Measurements from ENCODE around the gene FOXN4.

FOXN4 gene

DNA sequence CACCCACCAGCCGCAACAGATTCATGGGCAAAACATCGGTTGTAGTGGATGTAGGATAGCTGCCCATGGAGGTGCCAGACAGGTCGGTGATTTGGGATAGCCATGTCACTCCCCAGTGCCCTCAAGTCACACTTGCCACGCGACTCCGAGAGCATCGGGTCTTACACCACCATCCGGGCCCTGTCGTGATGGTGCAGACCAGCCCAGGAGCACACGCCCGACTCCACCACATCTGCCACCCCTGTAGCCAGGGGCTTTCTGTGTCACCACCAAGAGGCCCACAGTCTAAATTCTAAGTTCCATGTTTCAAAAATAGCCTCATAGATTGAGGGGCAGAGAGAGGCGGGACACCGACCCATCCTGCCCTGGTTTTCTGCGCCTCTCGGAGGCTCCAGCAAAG, 18.0 kb downstream of the FOXN4 start:
- no peak for DNase-seq (ENCODE audit: extremely low read depth, low read depth)
- no peak overlapping the region for H3K4me3 ChIP-seq (replicated peaks; ENCODE audit: low read depth, low read length)
- TF ChIP-seq, protein P1, sequence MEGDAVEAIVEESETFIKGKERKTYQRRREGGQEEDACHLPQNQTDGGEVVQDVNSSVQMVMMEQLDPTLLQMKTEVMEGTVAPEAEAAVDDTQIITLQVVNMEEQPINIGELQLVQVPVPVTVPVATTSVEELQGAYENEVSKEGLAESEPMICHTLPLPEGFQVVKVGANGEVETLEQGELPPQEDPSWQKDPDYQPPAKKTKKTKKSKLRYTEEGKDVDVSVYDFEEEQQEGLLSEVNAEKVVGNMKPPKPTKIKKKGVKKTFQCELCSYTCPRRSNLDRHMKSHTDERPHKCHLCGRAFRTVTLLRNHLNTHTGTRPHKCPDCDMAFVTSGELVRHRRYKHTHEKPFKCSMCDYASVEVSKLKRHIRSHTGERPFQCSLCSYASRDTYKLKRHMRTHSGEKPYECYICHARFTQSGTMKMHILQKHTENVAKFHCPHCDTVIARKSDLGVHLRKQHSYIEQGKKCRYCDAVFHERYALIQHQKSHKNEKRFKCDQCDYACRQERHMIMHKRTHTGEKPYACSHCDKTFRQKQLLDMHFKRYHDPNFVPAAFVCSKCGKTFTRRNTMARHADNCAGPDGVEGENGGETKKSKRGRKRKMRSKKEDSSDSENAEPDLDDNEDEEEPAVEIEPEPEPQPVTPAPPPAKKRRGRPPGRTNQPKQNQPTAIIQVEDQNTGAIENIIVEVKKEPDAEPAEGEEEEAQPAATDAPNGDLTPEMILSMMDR (IDR thresholded peaks at IDR 0.05; ENCODE audit: low read depth, low read length, missing control alignments), result no peak

DNA sequence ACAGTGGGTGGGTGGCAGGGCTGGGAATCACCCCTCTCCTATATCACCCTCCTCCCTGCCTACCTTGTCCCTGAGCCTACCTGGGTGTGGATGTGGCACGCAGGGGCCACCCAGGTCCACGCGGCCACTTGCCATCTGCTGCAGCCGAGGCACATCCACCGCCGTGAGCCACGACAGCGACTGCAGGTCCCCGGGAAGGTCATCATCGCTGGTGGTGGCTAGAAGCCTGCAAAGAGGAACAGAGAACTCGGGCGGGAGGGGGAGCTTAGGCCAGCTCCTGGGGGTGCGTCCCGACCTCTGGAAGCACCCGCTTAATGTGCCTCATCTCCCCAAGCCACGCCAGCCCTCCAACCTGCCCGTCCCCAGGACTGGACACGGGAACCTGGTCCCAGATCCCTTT, 19.0 kb downstream of the FOXN4 start:
- no peak for DNase-seq (ENCODE audit: extremely low read depth, low read depth)
- H3K4me3 ChIP-seq (replicated peaks; ENCODE audit: low read depth, low read length), result no peak overlapping the region
- TF ChIP-seq, protein P1 (IDR thresholded peaks at IDR 0.05; ENCODE audit: low read depth, low read length, missing control alignments), result no peak

DNA sequence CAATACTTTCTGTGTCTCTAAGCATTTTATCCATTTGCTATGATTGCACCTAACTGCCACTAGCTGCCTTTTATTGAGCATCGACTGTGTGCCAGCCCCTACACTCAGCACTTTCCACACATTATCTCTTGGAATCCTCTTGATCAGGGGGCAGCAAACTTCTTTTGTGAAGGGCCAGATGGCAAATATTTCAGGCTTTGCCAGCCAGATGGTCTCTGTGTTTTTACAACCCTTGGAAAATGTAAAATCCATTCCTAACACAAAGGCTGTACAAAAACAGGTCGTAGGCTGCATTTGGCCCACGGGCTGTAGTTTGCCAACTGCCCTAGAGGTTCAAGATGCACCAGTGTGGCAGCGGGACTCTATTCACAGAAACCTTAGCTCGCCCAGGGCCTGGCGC, 19.5 kb downstream of the FOXN4 start:
- H3K4me3 ChIP-seq (replicated peaks; ENCODE audit: low read depth, low read length), result no peak overlapping the region
- TF ChIP-seq, protein P1 (IDR thresholded peaks at IDR 0.05; ENCODE audit: low read depth, low read length, missing control alignments), result no peak
- no peak for DNase-seq (ENCODE audit: extremely low read depth, low read depth)

DNA sequence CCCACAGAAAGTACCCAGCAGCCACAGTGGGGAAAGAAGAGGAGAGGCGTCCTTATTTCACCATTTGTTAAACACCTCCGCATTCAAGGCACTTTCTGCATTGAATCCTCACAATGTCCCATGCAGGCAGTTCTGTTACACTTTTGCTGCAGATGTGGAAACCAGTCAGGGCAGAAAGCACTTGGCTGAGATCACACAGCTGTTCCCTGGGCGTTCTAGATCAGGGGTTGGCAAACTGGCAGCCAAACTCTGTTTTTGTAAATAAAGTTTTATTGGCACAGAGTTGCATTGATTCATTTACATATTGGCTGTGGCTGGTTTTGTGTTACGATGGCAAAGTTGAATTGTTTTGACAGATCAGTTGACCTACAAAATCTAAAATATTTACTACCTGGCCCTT, 20.1 kb downstream of the FOXN4 start:
- no peak for DNase-seq (ENCODE audit: extremely low read depth, low read depth)
- TF ChIP-seq, protein P1 (IDR thresholded peaks at IDR 0.05; ENCODE audit: low read depth, low read length, missing control alignments), result no peak

DNA sequence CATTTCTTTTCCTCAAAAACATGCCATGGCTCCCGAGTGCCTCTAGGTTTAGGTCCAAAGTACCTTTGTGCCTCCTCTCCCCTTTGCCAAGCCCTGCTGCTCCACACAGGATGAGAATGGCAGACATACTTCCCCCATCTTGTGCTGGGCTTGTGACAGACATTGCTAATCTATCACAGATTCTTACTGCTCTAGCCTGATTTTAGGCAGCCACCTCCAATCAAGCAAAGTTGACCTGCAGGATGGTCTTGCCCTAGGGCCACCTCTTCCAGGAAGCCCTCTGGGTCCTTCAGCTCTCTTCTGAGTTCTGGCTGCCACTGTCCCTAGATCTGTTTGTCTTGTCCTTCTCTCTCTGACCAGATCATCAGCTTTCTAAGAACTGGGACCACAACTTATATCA, 20.5 kb downstream of the FOXN4 start:
- no peak for DNase-seq (ENCODE audit: extremely low read depth, low read depth)
- no peak overlapping the region for H3K4me3 ChIP-seq (replicated peaks; ENCODE audit: low read depth, low read length)

More for the DNA sequence above, 20.1 kb downstream of the FOXN4 start:
- H3K4me3 ChIP-seq (replicated peaks; ENCODE audit: low read depth, low read length), result no peak overlapping the region

DNA sequence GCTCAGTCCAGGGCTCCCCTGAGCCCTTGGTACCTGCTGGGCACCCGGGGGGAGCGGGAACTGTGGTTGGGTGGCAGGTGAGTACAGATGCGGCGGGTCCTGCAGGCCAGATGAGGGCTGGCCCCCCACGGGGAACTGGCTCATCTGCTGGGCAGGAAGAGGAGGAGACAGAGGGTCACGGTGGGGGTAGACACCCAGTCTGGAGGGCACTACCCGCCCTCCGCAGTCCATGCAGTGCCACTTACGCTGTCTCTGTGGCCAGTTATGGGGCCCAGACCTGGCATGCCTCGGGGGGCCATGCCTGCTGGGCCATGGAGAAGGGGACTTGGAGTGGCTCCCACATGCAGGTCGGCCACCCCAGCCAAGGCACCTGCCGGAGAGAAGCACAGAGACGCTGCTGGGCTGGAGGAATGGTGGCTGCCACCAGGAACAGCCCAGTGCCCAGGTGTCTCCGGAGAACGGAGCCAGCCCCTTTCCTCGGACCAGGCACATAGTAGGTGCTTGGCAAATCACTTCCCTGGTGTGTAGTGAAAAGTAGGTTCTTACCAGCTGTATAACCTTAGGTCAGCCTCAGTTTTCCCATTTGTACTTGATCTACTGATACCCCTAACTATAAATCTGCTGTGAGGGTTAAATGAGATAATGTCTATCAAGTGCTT, 21.1 kb downstream of the FOXN4 start:
- DNase-seq (ENCODE audit: extremely low read depth, low read depth), result no peak
- H3K4me3 ChIP-seq (replicated peaks; ENCODE audit: low read depth, low read length), result no peak overlapping the region
- TF ChIP-seq, protein P1 (IDR thresholded peaks at IDR 0.05; ENCODE audit: low read depth, low read length, missing control alignments), result no peak

More for the DNA sequence above, 20.5 kb downstream of the FOXN4 start:
- TF ChIP-seq, protein P1 (IDR thresholded peaks at IDR 0.05; ENCODE audit: low read depth, low read length, missing control alignments), result no peak

DNA sequence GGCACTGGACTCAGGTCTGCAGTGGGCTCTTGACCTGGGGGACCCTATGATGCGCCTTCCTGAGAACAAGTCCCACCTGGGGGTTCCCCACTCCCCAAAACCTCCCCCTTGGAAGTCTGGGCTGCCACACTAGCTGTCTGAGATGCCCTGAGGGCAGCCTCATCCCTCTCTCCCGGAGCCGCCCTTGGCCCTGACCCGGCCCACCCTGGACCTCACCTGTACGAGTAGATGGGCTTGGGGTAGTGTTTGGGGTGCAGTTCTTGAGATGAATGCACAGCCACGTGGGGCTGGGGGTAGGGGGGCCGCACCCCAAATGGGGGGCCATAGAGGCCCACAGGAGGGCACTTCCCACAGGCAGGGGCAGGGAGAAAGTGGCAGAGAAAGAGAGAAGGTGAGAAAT, 21.9 kb downstream of the FOXN4 start:
- no peak for DNase-seq (ENCODE audit: extremely low read depth, low read depth)
- TF ChIP-seq, protein P1 (IDR thresholded peaks at IDR 0.05; ENCODE audit: low read depth, low read length, missing control alignments), result no peak
- H3K4me3 ChIP-seq (replicated peaks; ENCODE audit: low read depth, low read length), result no peak overlapping the region

Measured in HFF-Myc (cell line).